ACC112 (cell line): ENCODE data around the gene DOCK4.

Experiments used
- H2AFZ ChIP-seq: fragments of 200-600 bp; sonication (generic); one replicate; pipeline ENCODE4 v1.6.0; 2017; ENCODE audit warnings: antibody characterized with exemption, low read length; ENCODE audit not compliant: unreplicated experiment
- H3K27ac ChIP-seq: fragments of 200-600 bp; sonication (generic); 2 replicates; pipeline ENCODE4 v1.5.1; 2014; ENCODE audit warnings: low read depth, mild to moderate bottlenecking, antibody characterized with exemption, low read length, moderate library complexity
- H3K27me3 ChIP-seq: fragments of 200-600 bp; sonication (generic); 2 replicates; pipeline ENCODE4 v1.6.1; 2014; ENCODE audit warnings: mild to moderate bottlenecking, antibody characterized with exemption, low read length, moderate library complexity, mixed read lengths; ENCODE audit not compliant: insufficient read depth
- H3K36me3 ChIP-seq: fragments of 200-600 bp; sonication (generic); 2 replicates; pipeline ENCODE4 v1.6.1; 2016; ENCODE audit warnings: mild to moderate bottlenecking, antibody characterized with exemption, low read length, moderate library complexity, mixed read lengths; ENCODE audit not compliant: insufficient read depth
- H3K4me1 ChIP-seq: fragments of 200-600 bp; sonication (generic); one replicate; pipeline ENCODE4 v1.6.1; 2016; ENCODE audit warnings: low read length, mixed read lengths; ENCODE audit not compliant: insufficient read depth, unreplicated experiment, control insufficient read depth
- H3K4me3 ChIP-seq: fragments of 200-600 bp; sonication (generic); 2 replicates; pipeline ENCODE4 v1.5.1; 2014; ENCODE audit warnings: mild to moderate bottlenecking, low read depth, low read length
- H3K79me2 ChIP-seq: fragments of 200-600 bp; sonication (generic); one replicate; pipeline ENCODE4 v1.6.0; 2016; ENCODE audit warnings: low read length; ENCODE audit not compliant: control insufficient read depth, unreplicated experiment, insufficient read depth

Gene DOCK4

DNA sequence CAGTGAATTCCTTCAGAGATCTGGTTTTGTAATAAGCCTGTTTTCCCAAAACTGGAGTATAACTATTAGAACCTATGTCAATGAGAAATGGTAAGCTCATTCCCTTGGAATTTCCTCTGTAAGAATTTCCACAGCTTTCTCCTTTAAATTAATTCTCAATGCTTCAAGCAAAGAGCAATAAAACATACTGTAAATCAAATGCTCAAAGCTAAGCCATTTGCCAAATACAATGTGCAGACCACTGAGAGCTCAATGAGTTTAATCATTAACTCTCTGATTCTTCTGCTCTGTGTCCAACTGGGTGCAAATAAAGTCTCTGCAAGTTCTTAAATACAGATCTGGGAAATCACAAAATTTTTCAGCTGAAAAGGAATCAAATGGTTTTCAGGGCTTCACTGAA lies 416.3 kb downstream of the DOCK4 start:
- Histone ChIP-seq H3K27ac (no peak overlapping the region), H3K36me3 (no peaks in the 10 kb centered on the region), H3K4me1 (no peaks in the 10 kb centered on the region)

DNA sequence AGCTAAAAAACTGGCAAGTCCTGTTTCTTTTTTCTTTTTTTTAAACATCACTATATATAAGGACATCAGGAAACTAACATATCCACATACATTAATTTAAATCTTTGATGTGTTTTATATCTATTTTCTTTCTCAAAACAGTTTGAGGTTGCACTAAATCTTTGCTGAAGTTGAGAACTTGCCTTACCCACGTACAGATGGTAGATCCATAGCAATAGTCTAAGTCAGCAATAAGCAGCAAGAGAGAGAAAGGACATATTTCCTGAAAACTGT lies 417.2 kb downstream of the DOCK4 start:
- Histone ChIP-seq H3K36me3 (no peaks in the 10 kb centered on the region), H3K79me2 (no peaks in the 10 kb centered on the region), H3K4me3 (no peak overlapping the region), H3K27me3 (no peaks in the 10 kb centered on the region), H3K27ac (no peak overlapping the region), H2AFZ (no peak overlapping the region), H3K4me1 (no peaks in the 10 kb centered on the region)

More for the DNA sequence above, 416.3 kb downstream of the DOCK4 start:
- Histone ChIP-seq H3K79me2 (no peaks in the 10 kb centered on the region), H3K4me3 (no peak overlapping the region), H2AFZ (no peak overlapping the region), H3K27me3 (no peaks in the 10 kb centered on the region)

DNA sequence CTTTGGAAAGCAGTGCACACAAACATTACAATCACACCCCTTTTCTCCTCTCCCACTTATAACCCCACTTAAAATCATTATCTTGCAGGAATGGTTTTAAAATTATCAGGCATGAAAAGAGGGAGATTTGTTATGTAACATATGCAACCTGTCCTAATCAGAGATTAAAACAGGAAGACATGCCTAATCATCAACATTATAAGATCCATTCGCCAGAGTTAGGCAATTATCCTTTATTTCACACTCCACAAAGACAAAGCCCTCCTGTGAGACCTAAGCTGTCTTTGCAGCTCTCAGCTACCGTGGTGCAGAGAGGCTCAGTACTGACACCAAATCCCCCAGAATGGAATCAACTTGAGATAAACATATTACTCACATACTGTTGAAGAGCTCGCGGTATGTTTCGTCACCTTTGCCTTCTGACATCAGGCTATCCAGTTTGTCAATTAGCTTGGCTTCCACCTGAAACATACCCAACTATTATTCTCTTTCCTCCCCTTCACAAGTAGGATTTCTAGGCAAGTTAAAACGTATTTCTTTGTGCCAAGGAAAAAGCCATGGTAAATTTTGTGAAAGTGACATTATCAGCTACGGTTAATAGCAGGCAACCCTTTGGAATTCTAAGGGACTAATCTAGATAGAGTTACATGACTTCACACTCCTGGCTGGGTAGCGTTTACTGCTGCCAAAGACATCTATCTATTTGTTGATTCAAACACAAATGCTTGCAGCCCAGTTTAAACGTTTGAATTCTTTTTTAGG lies 417.7 kb downstream of the DOCK4 start:
- Histone ChIP-seq H2AFZ (no peak overlapping the region), H3K79me2 (no peaks in the 10 kb centered on the region), H3K4me1 (no peaks in the 10 kb centered on the region), H3K36me3 (no peaks in the 10 kb centered on the region), H3K27me3 (no peaks in the 10 kb centered on the region), H3K27ac (no peak overlapping the region), H3K4me3 (no peak overlapping the region)

DNA sequence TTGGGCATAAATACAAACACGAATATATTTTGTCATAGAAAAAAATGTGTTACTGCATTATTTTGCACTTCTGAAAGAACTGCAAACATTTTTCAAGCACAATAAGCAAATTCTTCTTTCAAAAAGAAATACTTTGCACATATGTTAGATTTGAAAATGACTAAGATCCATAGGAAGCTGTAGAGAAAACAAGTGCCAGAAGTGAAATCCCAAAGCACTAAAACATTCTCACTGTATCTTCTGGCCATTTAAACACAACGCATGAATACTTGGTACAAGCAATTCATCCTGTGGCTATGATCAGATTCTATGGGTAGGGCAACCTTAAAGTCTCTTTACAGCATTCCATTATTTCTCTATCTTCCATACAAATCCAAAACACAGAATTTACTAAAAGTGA lies 418.5 kb downstream of the DOCK4 start:
- no peak overlapping the region for H2AFZ ChIP-seq
- no peaks in the 10 kb centered on the region for H3K4me1 ChIP-seq
- H3K27me3 ChIP-seq = no peaks in the 10 kb centered on the region
- no peaks in the 10 kb centered on the region for H3K36me3 ChIP-seq
- no peaks in the 10 kb centered on the region for H3K79me2 ChIP-seq
- H3K27ac ChIP-seq = no peak overlapping the region
- H3K4me3 ChIP-seq = no peak overlapping the region

DNA sequence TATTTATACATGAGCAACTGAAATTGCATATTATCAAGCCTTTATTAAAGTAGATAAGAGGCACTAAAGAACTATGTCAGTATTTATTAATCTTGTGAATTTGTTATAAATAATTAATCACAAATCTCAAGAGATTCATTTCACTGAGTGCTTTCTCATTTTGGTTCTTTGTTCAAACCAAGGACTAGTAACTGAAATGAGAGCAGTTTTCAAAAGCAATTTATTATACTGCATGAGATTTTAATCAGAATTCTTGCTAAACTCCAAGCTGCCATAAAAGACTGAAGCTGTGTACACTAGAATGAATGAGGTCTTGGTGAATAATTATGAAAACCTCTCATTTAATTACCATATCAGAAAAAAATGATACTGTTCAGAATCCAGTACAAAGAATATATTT lies 419.1 kb downstream of the DOCK4 start:
- no peak overlapping the region for H3K27ac ChIP-seq

DNA sequence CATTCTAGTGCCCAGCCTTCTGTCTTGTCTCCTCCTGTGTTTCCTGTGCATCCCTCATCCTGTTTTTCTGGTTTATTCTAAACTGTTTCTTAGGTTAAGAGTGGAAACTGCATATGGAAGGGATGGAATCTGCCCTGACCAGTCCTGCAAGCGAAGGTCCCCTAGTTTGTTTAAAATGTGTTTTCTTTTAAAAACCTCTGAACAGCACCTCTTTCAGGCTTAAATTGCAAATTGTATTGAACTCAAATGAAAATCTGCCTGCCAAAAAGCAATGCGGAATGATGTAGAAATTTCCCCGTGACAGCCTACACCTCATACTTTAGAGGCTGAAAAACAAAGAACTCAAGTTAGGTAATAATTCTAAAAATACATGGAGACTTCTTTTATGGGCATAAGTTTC lies 421.1 kb downstream of the DOCK4 start:
- H3K4me1 ChIP-seq = no peaks in the 10 kb centered on the region
- H3K79me2 ChIP-seq = no peaks in the 10 kb centered on the region
- H3K27ac ChIP-seq = no peak overlapping the region
- H3K4me3 ChIP-seq = no peak overlapping the region
- no peak overlapping the region for H2AFZ ChIP-seq
- H3K36me3 ChIP-seq = no peaks in the 10 kb centered on the region
- no peaks in the 10 kb centered on the region for H3K27me3 ChIP-seq

More for the DNA sequence above, 419.1 kb downstream of the DOCK4 start:
- H3K4me3 ChIP-seq = no peak overlapping the region
- no peak overlapping the region for H2AFZ ChIP-seq
- no peaks in the 10 kb centered on the region for H3K27me3 ChIP-seq
- no peaks in the 10 kb centered on the region for H3K36me3 ChIP-seq
- H3K4me1 ChIP-seq = no peaks in the 10 kb centered on the region
- no peaks in the 10 kb centered on the region for H3K79me2 ChIP-seq

DNA sequence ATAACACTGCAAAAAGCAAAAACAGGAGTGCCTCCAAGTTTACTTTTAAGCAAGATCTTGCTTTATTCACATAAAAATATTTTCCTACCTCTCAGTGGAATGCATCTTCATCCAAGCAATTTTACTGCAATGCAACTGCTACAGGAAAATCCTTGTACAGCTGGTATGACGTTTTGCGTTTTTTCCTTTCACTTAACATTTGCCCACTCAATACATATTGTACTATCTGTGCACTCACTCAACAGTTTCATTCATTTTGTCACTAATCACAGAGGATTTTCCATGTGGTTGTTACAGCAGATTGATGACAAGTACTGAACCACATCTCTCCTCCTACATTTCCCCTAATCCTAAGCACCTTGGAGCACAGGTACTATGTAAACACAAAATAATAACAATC lies 421.9 kb downstream of the DOCK4 start:
- H2AFZ ChIP-seq = no peak overlapping the region
- no peak overlapping the region for H3K4me3 ChIP-seq
- no peaks in the 10 kb centered on the region for H3K79me2 ChIP-seq
- H3K36me3 ChIP-seq = no peaks in the 10 kb centered on the region
- H3K27ac ChIP-seq = no peak overlapping the region
- H3K27me3 ChIP-seq = no peaks in the 10 kb centered on the region
- no peaks in the 10 kb centered on the region for H3K4me1 ChIP-seq

DNA sequence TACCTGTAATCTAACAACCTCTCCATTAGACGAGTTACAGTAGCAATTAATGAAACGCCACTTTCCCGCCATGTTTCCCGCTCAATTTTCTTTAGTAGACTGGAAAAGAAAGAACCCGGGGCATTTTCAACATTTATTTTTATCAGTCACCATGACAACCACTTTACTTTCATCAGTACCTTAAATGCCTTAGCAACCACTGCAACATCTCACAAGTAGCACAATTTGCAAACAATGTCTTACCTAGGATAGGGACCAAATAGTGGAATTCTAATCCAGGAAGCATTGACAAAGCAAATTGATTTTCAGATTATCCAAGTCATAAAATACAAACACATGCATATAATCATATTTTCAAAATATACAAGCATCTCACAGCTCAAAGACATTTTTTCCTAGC lies 422.3 kb downstream of the DOCK4 start:
- Histone ChIP-seq H3K27me3 (no peaks in the 10 kb centered on the region), H3K27ac (no peak overlapping the region), H3K79me2 (no peaks in the 10 kb centered on the region), H3K4me3 (no peak overlapping the region), H3K36me3 (no peaks in the 10 kb centered on the region), H3K4me1 (no peaks in the 10 kb centered on the region), H2AFZ (no peak overlapping the region)

DNA sequence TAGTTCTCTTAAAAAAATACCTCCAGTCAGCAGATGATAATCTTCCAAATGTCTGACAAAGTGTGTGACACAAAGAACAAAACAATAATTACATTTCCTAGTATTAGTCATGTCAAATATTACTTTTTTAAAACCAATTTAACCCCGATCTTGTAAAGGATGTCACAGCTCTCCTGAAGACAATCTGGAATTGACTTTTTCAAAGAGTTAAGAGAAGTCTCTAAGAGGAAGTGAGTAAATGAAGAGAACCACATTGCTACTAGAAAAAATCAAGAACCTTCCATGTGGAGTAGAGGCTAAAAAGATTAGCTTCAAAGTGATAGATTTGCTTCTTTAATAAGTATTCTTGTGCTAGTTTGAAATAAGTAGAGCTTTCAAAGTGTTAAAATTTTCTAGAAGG lies 425.7 kb downstream of the DOCK4 start:
- H3K36me3 ChIP-seq = 0 out of 2 replicates have a peak, but pooled peaks cover 6% of the 10 kb centered on the region
- H3K27me3 ChIP-seq = no peaks in the 10 kb centered on the region
- no peak overlapping the region for H2AFZ ChIP-seq
- no peaks in the 10 kb centered on the region for H3K4me1 ChIP-seq
- H3K79me2 ChIP-seq = no peaks in the 10 kb centered on the region
- H3K27ac ChIP-seq = no peak overlapping the region
- H3K4me3 ChIP-seq = no peak overlapping the region

DNA sequence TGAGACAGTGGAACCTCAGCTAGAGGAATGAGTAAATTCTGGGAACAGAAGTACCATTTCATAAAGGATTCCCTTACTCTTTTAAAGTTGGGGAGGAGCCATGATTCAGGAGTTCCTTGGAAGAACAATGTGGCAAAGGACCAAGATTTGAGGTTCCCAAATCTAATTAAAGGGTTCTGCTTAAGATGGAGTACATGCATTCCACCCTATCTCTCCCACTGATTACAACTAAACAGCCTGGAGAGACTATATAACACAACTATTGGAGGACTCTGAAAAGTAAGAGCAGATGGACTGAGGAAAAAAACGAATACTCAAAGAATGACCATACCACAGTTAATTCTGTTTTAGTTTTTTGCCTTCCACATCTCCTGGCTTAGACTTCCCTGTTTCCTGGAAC lies 431.0 kb downstream of the DOCK4 start:
- no peaks in the 10 kb centered on the region for H3K79me2 ChIP-seq
- H3K27me3 ChIP-seq = no peaks in the 10 kb centered on the region
- no peak overlapping the region for H3K4me3 ChIP-seq
- H3K27ac ChIP-seq = no peak overlapping the region
- 0 out of 2 replicates have a peak, but pooled peaks cover 6% of the 10 kb centered on the region for H3K36me3 ChIP-seq
- no peaks in the 10 kb centered on the region for H3K4me1 ChIP-seq
- no peak overlapping the region for H2AFZ ChIP-seq

DNA sequence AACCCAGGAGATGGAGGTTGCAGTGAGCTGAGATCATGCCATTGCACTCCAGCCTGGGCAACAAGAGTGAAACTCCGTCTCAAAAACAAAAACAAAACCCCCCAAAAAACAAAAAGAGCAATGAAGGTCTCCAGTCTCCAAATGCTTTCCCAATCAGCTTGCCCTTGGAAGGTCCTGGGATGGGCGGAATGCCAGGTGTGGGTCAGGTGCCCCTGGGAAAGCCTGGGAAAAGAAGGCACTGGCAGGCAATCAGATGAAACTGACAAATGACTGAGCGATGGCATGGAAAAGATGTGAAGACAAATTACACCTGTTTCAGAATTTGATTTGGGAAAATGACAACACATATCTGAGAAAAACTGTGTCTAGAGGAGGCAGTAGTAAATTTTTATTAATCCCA lies 433.5 kb downstream of the DOCK4 start:
- Histone ChIP-seq H3K4me3 (no peak overlapping the region), H3K36me3 (0 out of 2 replicates have a peak, but pooled peaks cover 6% of the 10 kb centered on the region), H3K27me3 (no peaks in the 10 kb centered on the region), H3K27ac (no peak overlapping the region), H3K4me1 (no peaks in the 10 kb centered on the region), H2AFZ (no peak overlapping the region), H3K79me2 (no peaks in the 10 kb centered on the region)
